ENCODE results near the gene RHOG. TPM values are rescaled to one million over a fixed set of nuclear protein-coding genes. Genes with fewer than 3 reads are reported as not detected.
"Not testable (repeated sequence)": the region's sequence is repeated elsewhere in the genome, so short reads cannot be mapped to it uniquely, and the experiment has no call there.

RHOG gene
- total RNA-seq, 2 donors from 2014 or later, result 151 to 154 TPM

DNA sequence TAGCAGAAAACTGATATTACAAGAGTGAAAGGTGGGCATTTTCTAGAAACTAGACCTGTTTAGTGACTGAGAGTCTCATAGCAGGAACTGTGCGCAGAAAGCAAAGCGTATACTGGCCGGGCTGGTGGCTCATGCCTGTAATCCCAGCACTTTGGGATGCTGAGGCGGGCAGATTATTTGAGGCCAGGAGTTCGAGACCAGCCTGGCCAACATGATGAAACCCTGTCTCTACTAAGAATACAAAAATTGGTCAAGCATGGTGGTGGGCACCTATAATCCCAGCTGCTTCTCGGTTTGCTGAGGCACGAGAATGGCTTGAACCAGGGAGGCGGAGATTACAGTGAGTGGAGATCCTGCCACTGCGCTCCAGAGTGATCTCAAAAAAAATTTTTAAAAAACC lies 41.6 kb downstream of the RHOG start:
- Mint-ChIP-seq H3K9me3 (no peaks in the 10 kb centered on the region), H3K27me3 (no peaks in the 10 kb centered on the region), H3K4me1 (peaks cover 17% of the 10 kb centered on the region), H3K27ac (no peak overlapping the region), H3K36me3 (ENCODE audit: low read depth) (peaks cover 35% of the 10 kb centered on the region), H3K4me3 (peak overlapping the region; percentile 96)
- no peak for ATAC-seq (replicated peaks)

DNA sequence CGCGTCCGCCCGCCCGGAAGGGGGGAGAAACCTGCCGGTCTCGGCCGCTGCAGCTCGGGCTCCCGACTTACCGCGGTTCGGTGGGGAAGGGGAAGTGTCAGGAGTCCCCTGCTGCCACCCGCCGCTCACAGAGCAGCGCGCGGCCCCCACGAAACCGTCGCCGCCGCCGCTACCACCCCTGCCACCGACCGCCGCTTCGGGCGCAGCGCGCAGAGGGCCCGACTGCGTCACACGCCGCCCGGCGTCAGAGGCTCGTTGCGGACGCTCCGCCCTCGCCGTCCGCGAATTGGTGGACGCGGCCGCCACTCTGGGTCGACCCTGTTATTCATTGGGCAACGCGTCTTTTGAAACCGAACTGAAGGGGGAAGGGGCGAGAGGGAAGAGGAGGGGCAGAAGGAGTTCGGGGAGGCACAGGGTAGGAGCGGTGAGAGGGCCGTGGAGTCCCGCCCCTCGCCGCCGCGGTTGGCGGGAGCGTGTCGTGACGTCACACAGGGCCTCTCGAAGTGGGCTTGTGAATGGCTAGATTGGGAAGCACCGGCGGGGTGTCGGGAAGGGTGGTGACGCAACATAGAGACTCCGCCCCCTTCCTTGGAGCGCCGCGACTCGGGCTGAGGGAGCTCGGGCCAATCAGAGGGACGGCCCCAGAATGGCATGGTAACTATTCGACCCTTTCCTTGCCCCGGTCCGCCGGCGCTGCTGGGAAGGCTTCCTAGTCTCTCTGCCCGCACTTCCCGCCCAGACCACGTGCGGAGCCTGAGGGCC lies 43.2 kb downstream of the RHOG start, which contains the start of gene NUP98:
TSS of gene NUP98 (minus strand) at position 226 of the 762 bp plus-strand sequence. CDS start 15,437 bp downstream, outside the sequence.
- ATAC-seq (replicated peaks), result peak; percentile 95
- H3K36me3 Mint-ChIP-seq (ENCODE audit: low read depth), result peaks cover 51% of the 10 kb centered on the region
- H3K4me3 Mint-ChIP-seq, result peak within 1 kb of the TSS; percentile 96
- H3K4me1 Mint-ChIP-seq, result peaks cover 14% of the 10 kb centered on the region
- no peaks in the 10 kb centered on the region for H3K27me3 Mint-ChIP-seq
- H3K9me3 Mint-ChIP-seq, result no peaks in the 10 kb centered on the region
- H3K27ac Mint-ChIP-seq, result peak within 1 kb of the TSS; percentile 99

- H3K36me3 Mint-ChIP-seq (ENCODE audit: low read depth), result peaks cover 58% of the 10 kb centered on the region
- H3K4me1 Mint-ChIP-seq, result peaks cover 14% of the 10 kb centered on the region
- H3K27ac Mint-ChIP-seq, result peak overlapping the region; percentile 99
- H3K4me3 Mint-ChIP-seq, result peak overlapping the region; percentile 96
- peak; percentile 29 for ATAC-seq (replicated peaks)
- H3K9me3 Mint-ChIP-seq, result no peaks in the 10 kb centered on the region
- no peaks in the 10 kb centered on the region for H3K27me3 Mint-ChIP-seq
These were observed 43.9 kb downstream of the RHOG start for GRCh38 chr11:3796801-3797328.

DNA sequence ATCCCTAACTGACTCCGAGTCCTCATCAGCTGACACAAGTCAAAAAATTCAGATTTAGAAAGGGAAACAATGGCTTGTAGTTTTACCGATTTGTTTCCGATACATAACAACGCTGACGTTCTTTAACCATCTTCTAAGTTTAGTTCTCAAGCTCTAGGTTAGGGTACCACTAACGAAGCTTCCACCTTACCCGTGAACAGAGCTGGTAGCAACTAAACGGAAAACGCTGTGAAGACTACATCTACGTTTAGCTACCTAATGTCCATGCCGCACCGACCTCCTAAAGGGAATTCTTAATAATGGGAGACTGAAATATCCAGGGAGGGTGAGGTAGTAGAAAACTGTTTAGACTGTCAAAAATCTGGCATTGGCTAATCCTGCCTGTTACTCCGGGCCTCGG lies 44.4 kb downstream of the RHOG start:
- Mint-ChIP-seq H3K4me1 (peaks cover 14% of the 10 kb centered on the region), H3K27me3 (no peaks in the 10 kb centered on the region), H3K27ac (peak overlapping the region; percentile 99), H3K4me3 (peak overlapping the region; percentile 96), H3K9me3 (no peaks in the 10 kb centered on the region), H3K36me3 (ENCODE audit: low read depth) (peaks cover 63% of the 10 kb centered on the region)
- no peak for ATAC-seq (replicated peaks)

- no peak for ATAC-seq (replicated peaks)
- Mint-ChIP-seq H3K36me3 (ENCODE audit: low read depth) (peaks cover 67% of the 10 kb centered on the region), H3K27ac (peak overlapping the region; percentile 99), H3K4me3 (peak overlapping the region; percentile 96), H3K4me1 (peaks cover 14% of the 10 kb centered on the region), H3K9me3 (no peaks in the 10 kb centered on the region), H3K27me3 (no peaks in the 10 kb centered on the region)
These were observed 44.8 kb downstream of the RHOG start for GRCh38 chr11:3796002-3796311.

DNA sequence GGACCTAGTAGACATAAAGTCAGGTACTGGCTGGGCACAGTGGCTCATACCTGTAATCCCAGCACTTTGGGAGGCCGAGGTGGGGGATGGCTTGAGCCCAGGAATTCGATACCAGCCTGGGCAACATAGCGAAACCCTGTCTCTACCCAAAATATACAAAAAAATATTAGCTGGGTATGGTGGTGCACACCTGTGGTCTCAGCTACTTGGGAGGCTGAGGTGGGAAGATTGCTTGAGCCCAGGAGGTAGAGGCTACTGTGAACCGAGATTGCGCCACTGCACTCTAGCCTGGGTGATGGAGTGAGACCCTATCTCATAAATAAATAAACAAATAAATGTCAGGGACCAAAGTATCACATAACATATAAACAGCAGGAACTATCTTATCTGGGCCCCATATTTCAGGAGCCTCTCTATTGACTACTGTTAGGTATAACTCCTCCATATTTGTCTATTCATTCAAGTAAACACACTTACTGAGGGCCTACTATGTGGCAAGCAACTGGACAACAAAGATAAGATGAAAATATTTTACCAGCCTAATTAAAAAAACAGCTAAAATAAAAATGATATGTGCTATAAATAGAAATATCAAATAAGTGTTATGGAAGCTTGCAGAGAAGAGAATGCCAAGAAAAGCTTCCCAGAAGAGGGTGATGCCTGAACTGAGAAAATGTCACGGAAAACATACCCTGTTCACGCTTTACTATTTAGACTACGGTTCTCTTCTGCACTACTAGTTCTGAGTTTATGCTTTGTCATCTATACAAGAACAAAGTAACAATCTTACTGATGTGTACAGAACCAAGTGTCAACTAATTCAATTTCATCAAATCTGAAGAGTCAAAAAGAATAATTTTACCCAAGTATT lies 45.4 kb downstream of the RHOG start:
- Mint-ChIP-seq H3K9me3 (no peaks in the 10 kb centered on the region), H3K27ac (peak overlapping the region; percentile 99), H3K27me3 (no peaks in the 10 kb centered on the region), H3K4me3 (peak overlapping the region; percentile 96), H3K4me1 (peaks cover 14% of the 10 kb centered on the region), H3K36me3 (ENCODE audit: low read depth) (peaks cover 73% of the 10 kb centered on the region)
- ATAC-seq (replicated peaks), result no peak

GRCh38 chr11:3794387-3794786 lies 46.4 kb downstream of the RHOG start:
- Mint-ChIP-seq H3K36me3 (ENCODE audit: low read depth) (peaks cover 79% of the 10 kb centered on the region), H3K4me3 (peak overlapping the region; percentile 96)
- not testable (repeated sequence) for H3K27me3 Mint-ChIP-seq; H3K9me3 Mint-ChIP-seq; ATAC-seq (replicated peaks); H3K4me1 Mint-ChIP-seq; H3K27ac Mint-ChIP-seq

GRCh38 chr11:3786781-3787428 lies 53.9 kb downstream of the RHOG start:
- H3K4me1 Mint-ChIP-seq, result peaks cover 47% of the 10 kb centered on the region
- H3K27ac Mint-ChIP-seq, result peak overlapping the region; percentile 95
- H3K36me3 Mint-ChIP-seq (ENCODE audit: low read depth), result peaks cover 87% of the 10 kb centered on the region
- no peaks in the 10 kb centered on the region for H3K9me3 Mint-ChIP-seq
- ATAC-seq (replicated peaks), result no peak
- peak overlapping the region; percentile 77 for H3K4me3 Mint-ChIP-seq
- no peaks in the 10 kb centered on the region for H3K27me3 Mint-ChIP-seq

- Mint-ChIP-seq H3K4me1 (peaks cover 42% of the 10 kb centered on the region), H3K36me3 (ENCODE audit: low read depth) (peaks cover 90% of the 10 kb centered on the region), H3K4me3 (peak overlapping the region; percentile 77), H3K27ac (peak overlapping the region; percentile 56), H3K9me3 (no peaks in the 10 kb centered on the region), H3K27me3 (no peaks in the 10 kb centered on the region)
- ATAC-seq (replicated peaks), result no peak
These were observed 57.1 kb downstream of the RHOG start for GRCh38 chr11:3783611-3784010.

- Mint-ChIP-seq H3K9me3 (no peaks in the 10 kb centered on the region), H3K36me3 (ENCODE audit: low read depth) (peaks cover 93% of the 10 kb centered on the region), H3K27me3 (no peaks in the 10 kb centered on the region), H3K4me1 (peaks cover 40% of the 10 kb centered on the region), H3K27ac (peak overlapping the region; percentile 73), H3K4me3 (peak overlapping the region; percentile 77)
- ATAC-seq (replicated peaks), result no peak
These were observed 57.8 kb downstream of the RHOG start for GRCh38 chr11:3782963-3783362.

GRCh38 chr11:3781423-3781822 lies 59.3 kb downstream of the RHOG start:
- H3K36me3 Mint-ChIP-seq (ENCODE audit: low read depth), result peaks cover 93% of the 10 kb centered on the region
- peaks cover 30% of the 10 kb centered on the region for H3K4me1 Mint-ChIP-seq
- no peak overlapping the region for H3K4me3 Mint-ChIP-seq

More at GRCh38 chr11:3781423-3781822, 59.3 kb downstream of the RHOG start:
- Mint-ChIP-seq H3K9me3 (no peaks in the 10 kb centered on the region), H3K27ac (peak overlapping the region; percentile 63), H3K27me3 (no peaks in the 10 kb centered on the region)
- ATAC-seq (replicated peaks), result no peak

Other genes with a start within 250 kb of the RHOG start
- gene ART5, start 199.0 kb downstream of the RHOG start, total RNA-seq, result not detected
- gene ART1, start 195.8 kb downstream of the RHOG start, total RNA-seq, result not detected
- 1 to 10 TPM; 3.0 to 4.6 TPM for gene CHRNA10, start 169.6 kb downstream of the RHOG start, total RNA-seq
- gene NUP98, start 43.4 kb downstream of the RHOG start, total RNA-seq, result 100 to 1,000 TPM; 126 to 149 TPM
- gene PGAP2, start 32.4 kb downstream of the RHOG start, total RNA-seq, result 10 to 100 TPM; 25.6 to 31.8 TPM
- 10 to 100 TPM; 68.8 to 82.7 TPM for gene STIM1, start 14.7 kb upstream of the RHOG start, total RNA-seq

All from activated T-helper 17 cell treated with anti-CD3 and anti-CD28 coated beads, Interleukin-2, amount 50 U/mL, for 72 hours (primary cell).